Upper lobe of right lung (tissue), 1 donor: Measurements from ENCODE around the gene LEF1. TPM values are rescaled to one million over a fixed set of nuclear protein-coding genes. Genes with fewer than 3 reads are reported as not detected.

ENCODE experiments used
- ATAC-seq: fragments of 200-7000 bp; cut with Tn5 transposase; one replicate; pipeline ENCODE4 v1.9.1; 2020; ENCODE audit warnings: mild to moderate bottlenecking, moderate library complexity
- DNase-seq: peaks from one replicate; pipeline ENCODE4 v3.0.0-alpha.2; 2020
- H3K27ac ChIP-seq: fragments of 200-600 bp; one replicate; pipeline ENCODE4 v1.8.0; 2022
- H3K27me3 ChIP-seq: fragments of 200-600 bp; one replicate; pipeline ENCODE4 v1.8.0; 2022; ENCODE audit warnings: mild to moderate bottlenecking
- H3K36me3 ChIP-seq: fragments of 200-600 bp; one replicate; pipeline ENCODE4 v1.8.0; 2022
- H3K4me1 ChIP-seq: fragments of 200-600 bp; one replicate; pipeline ENCODE4 v1.8.0; 2022
- H3K4me3 ChIP-seq: fragments of 200-600 bp; one replicate; pipeline ENCODE4 v1.8.0; 2022; ENCODE audit warnings: mild to moderate bottlenecking
- H3K9me3 ChIP-seq: fragments of 200-600 bp; one replicate; pipeline ENCODE4 v1.8.0; 2022
- intact Hi-C: fragments of 100-400 bp; cut with DNase I; formaldehyde crosslinking; loops from one replicate; pipeline ENCODE4 v1.11.0; 2022
- total RNA-seq: library from RNA; stranded (reverse); fragmentation: NEBNext Ultra II Directional; extraction: Animal tissue kit (Norgen Biotek cat#: 25700); gene quantifications from one replicate; pipeline ENCODE4 v1.2.1, GENCODE V29; 2021
- TF ChIP-seq, protein P1 (sequence below): fragments of 200-600 bp; IDR thresholded peaks from one replicate; pipeline ENCODE4 v1.8.0; 2022; ENCODE audit warnings: antibody characterized with exemption
- donor health status: DM: no; HTN: yes; CAD: no; lungs with severe emphysema.

Gene LEF1
- total RNA-seq, 1 donor from 2014 or later, result 9.1 TPM

DNA sequence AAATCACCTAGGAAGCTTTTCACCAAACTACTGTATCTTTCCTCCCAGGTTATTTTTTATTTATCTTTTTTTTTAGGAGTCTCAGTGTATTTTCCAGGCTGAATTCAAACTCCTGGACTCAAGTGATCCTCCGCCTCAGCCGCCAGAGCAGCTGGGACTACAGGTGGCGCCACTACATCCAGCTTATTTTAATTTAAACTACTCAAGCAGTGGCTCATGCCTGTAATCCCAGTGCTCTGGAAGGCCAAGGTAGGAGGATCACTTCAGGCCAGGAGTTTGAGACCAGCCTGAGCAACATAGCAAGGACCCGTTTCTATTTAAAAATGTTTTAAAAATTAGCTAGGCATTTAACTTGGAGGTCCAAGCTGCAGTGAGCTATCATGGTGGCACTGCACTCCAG lies 37.8 kb downstream of the LEF1 start:
- Histone ChIP-seq H3K27me3 (no peaks in the 10 kb centered on the region), H3K4me1 (no peaks in the 10 kb centered on the region), H3K9me3 (no peaks in the 10 kb centered on the region), H3K36me3 (no peaks in the 10 kb centered on the region), H3K4me3 (no peak overlapping the region), H3K27ac (no peak overlapping the region)
- intact Hi-C loops, result no loop called here
- DNase-seq (no peak), ATAC-seq (no peak)
- TF ChIP-seq, protein P1, sequence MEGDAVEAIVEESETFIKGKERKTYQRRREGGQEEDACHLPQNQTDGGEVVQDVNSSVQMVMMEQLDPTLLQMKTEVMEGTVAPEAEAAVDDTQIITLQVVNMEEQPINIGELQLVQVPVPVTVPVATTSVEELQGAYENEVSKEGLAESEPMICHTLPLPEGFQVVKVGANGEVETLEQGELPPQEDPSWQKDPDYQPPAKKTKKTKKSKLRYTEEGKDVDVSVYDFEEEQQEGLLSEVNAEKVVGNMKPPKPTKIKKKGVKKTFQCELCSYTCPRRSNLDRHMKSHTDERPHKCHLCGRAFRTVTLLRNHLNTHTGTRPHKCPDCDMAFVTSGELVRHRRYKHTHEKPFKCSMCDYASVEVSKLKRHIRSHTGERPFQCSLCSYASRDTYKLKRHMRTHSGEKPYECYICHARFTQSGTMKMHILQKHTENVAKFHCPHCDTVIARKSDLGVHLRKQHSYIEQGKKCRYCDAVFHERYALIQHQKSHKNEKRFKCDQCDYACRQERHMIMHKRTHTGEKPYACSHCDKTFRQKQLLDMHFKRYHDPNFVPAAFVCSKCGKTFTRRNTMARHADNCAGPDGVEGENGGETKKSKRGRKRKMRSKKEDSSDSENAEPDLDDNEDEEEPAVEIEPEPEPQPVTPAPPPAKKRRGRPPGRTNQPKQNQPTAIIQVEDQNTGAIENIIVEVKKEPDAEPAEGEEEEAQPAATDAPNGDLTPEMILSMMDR, result no peak

DNA sequence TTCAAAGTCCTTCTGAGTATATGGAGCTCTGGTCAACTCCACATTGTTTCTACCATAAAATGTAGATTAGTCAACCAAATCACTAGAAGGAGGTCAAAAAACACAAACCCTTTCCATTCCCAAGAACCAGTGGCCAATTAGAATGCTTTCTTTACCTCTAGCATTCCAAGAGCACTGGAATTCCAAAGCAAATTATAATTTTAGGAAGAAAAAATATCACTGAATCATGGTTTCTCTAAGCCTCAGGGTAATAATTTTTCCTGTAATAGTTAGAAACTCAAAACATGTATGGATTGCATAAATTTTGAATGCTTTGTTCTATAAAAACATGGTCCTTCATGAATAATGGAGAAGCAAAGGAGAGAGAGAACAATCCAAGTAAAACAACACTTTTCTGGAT lies 39.5 kb downstream of the LEF1 start:
- no peak overlapping the region for H3K27ac ChIP-seq
- DNase-seq, result no peak
- TF ChIP-seq, protein P1, result no peak
- ATAC-seq, result no peak
- H3K36me3 ChIP-seq, result no peaks in the 10 kb centered on the region
- intact Hi-C loops, result no loop called here
- no peaks in the 10 kb centered on the region for H3K9me3 ChIP-seq
- no peaks in the 10 kb centered on the region for H3K27me3 ChIP-seq
- H3K4me1 ChIP-seq, result no peaks in the 10 kb centered on the region
- H3K4me3 ChIP-seq, result no peak overlapping the region

DNA sequence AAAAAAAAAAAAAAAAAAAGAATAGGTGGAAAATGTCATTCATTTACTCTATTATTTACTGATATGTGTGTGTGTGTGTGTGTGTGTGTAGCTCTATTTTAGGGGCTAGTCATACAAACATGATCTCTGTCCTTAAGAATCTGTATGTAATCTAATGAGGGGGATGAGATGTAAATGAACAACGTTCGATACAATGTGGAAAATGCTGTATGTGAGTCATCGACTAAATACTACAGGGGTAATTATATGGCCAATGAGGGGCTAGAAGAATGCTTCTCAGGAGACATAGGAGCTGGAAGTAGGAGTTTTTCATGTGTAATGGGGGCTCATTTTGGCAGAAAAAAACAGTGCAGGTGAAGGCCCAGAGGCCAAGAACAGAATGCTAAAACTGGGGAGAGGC lies 41.9 kb downstream of the LEF1 start:
- no peak for ATAC-seq
- Histone ChIP-seq H3K27me3 (no peaks in the 10 kb centered on the region), H3K4me3 (no peak overlapping the region), H3K27ac (no peak overlapping the region), H3K4me1 (no peaks in the 10 kb centered on the region), H3K9me3 (no peaks in the 10 kb centered on the region), H3K36me3 (no peaks in the 10 kb centered on the region)
- intact Hi-C loops, result no loop called here
- no peak for DNase-seq
- TF ChIP-seq, protein P1, result no peak

DNA sequence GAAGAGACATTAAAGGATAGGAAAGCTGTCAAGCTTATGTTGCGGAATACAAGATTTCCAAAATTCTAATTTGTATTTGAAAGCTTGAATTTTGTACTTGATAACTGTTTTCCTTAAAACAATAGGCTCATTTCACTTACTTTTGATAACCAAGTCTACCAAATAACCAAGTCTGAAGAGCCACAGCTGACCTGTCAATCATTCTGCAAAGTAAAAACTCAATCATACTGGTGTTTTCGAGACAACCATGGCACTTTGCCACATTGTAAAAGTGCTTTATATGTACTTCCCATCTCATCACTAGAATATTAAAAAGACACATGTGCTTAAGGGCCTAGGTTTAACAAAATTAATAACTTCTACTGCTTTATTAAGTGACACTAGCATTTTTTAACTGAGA lies 47.9 kb downstream of the LEF1 start:
- ATAC-seq (no peak), DNase-seq (no peak)
- Histone ChIP-seq H3K36me3 (no peaks in the 10 kb centered on the region), H3K4me1 (no peaks in the 10 kb centered on the region), H3K4me3 (no peak overlapping the region), H3K27me3 (no peaks in the 10 kb centered on the region), H3K27ac (no peak overlapping the region), H3K9me3 (no peaks in the 10 kb centered on the region)
- TF ChIP-seq, protein P1, result no peak
- intact Hi-C loops, result no loop called here

DNA sequence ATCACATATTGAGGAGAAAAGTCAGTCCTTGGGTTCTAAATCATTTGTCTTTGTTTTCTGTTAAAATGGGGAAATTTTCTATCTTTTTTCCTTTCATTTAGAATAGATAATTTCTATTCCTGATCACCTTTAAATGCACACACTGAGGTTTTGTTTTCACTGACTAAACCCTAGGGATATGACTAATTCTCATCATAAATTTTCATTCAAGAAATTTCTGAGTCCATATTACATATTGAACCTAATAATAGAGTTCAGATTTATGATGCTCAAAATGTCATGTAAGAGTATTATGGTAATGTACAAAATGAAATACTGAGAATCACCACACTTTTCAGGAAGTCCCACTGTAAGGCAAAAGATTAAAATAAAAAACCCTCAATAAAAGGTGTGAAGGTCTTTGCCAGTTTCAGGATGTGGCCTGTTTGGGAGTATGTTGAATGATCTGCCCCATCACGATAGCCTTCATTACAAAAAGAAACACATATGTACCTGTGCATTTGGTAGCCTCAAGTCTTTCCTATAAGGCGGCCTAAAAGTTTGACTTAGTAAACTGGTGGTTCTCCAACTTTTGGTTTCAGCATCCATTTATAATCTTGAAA lies 49.4 kb downstream of the LEF1 start:
- H3K4me1 ChIP-seq, result no peaks in the 10 kb centered on the region
- no peaks in the 10 kb centered on the region for H3K9me3 ChIP-seq
- H3K36me3 ChIP-seq, result no peaks in the 10 kb centered on the region
- H3K27ac ChIP-seq, result no peak overlapping the region
- DNase-seq, result no peak
- H3K4me3 ChIP-seq, result no peak overlapping the region
- ATAC-seq, result no peak
- TF ChIP-seq, protein P1, result no peak
- intact Hi-C loops, result no loop called here
- no peaks in the 10 kb centered on the region for H3K27me3 ChIP-seq

DNA sequence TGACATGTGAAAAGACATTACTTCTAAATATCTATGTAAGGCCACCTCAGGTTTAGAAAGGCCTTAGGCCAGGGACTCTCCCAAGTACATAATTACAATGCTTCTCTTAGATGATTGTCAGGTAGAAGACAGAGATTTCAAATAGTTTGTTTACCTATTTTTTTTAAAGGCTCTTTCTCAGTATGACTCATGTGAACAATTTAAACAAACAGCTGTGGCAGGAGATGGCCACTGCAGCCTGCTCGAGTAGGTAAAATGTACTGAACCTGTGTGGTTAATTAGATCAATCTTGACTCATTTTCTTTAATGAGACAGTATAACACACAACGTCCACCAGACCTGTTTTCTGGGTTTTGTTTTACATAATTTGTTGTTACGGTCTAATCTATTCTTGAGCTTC lies 50.2 kb downstream of the LEF1 start:
- no peak for DNase-seq
- TF ChIP-seq, protein P1, result no peak
- H3K27me3 ChIP-seq, result no peaks in the 10 kb centered on the region
- H3K4me1 ChIP-seq, result no peaks in the 10 kb centered on the region
- H3K4me3 ChIP-seq, result no peak overlapping the region
- H3K27ac ChIP-seq, result no peak overlapping the region
- no peak for ATAC-seq
- no peaks in the 10 kb centered on the region for H3K36me3 ChIP-seq
- H3K9me3 ChIP-seq, result no peaks in the 10 kb centered on the region
- intact Hi-C loops, result no loop called here
